H1 (cell line): Measurements from ENCODE around the gene PARK7. TPM values are rescaled to one million over a fixed set of nuclear protein-coding genes. Genes with fewer than 3 reads are reported as not detected.

Experiments used
- CTCF ChIA-PET: fragments of 300-600 bp; sonication (Branson Sonifier 250); formaldehyde crosslinking; loops from one replicate; lab custom pipeline; 2021; ENCODE audit not compliant: partially characterized antibody; lab: Charles Lee
- POLR2A ChIA-PET: fragments of 300-600 bp; sonication (Branson Sonifier 250); formaldehyde crosslinking; loops from one replicate; lab custom pipeline; 2021; ENCODE audit warnings: inconsistent platforms; ENCODE audit not compliant: partially characterized antibody; lab: Charles Lee
- DNase-seq, 2 experiments: peaks; one replicate each; pipeline versions ENCODE4 v3.0.0 to v3.0.0-alpha.2; 2010 to 2022; ENCODE audit warnings: low spot score in 2 of 2, low read depth in 1 of 2, mixed read lengths in 1 of 2
- FAIRE-seq: peaks from 2 replicates; lab custom pipeline; 2011; peaks lifted over from hg19 to GRCh38; lab: Jason Lieb, UNC
- H2AFZ ChIP-seq: 2 replicates; pipeline ENCODE4 v1.8.1; 2012; ENCODE audit warnings: low read length, inconsistent platforms
- H2AK5ac ChIP-seq: 2 replicates; pipeline ENCODE4 v1.6.1; 2013; ENCODE audit warnings: low read depth, low read length
- H2BK120ac ChIP-seq: replicated peaks from 2 replicates; pipeline ENCODE3; 2013; ENCODE audit warnings: low read depth, low read length, inconsistent platforms
- H2BK12ac ChIP-seq: 2 replicates; pipeline ENCODE4 v1.6.1; 2013; ENCODE audit warnings: low read depth, low read length
- H2BK15ac ChIP-seq: 2 replicates; pipeline ENCODE4 v1.6.1; 2013; ENCODE audit warnings: low read length
- H2BK20ac ChIP-seq: 2 replicates; pipeline ENCODE4 v1.6.1; 2013; ENCODE audit warnings: low read length
- H2BK5ac ChIP-seq: 2 replicates; pipeline ENCODE4 v1.6.1; 2013; ENCODE audit warnings: low read depth, low read length
- H3K14ac ChIP-seq: 2 replicates; pipeline ENCODE4 v1.6.1; 2013; ENCODE audit warnings: inconsistent platforms; ENCODE audit not compliant: insufficient read length
- H3K18ac ChIP-seq: 2 replicates; pipeline ENCODE4 v1.6.1; 2013; ENCODE audit warnings: low read length; ENCODE audit errors: extremely low read depth
- H3K23ac ChIP-seq: 2 replicates; pipeline ENCODE4 v1.6.1; 2013; ENCODE audit warnings: inconsistent platforms; ENCODE audit not compliant: insufficient read length
- H3K23me2 ChIP-seq: 2 replicates; pipeline ENCODE4 v1.6.1; 2013; ENCODE audit warnings: low read depth, low read length
- H3K27ac ChIP-seq: 2 replicates; pipeline ENCODE4 v1.6.1; 2011; ENCODE audit warnings: low read depth, low read length, inconsistent platforms
- H3K27me3 ChIP-seq, 4 experiments: replicated peaks in 1 of 4; 1 replicate in 1 of 4; 2 replicates in 3 of 4; pipeline versions ENCODE4 v1.6.1 to v1.8.1; 2011 to 2013; ENCODE audit warnings: low read length in 3 of 4, mild to moderate bottlenecking in 3 of 4, inconsistent platforms in 2 of 4, mixed read lengths in 2 of 4, moderate library complexity in 1 of 4; ENCODE audit not compliant: control insufficient read depth in 3 of 4, insufficient read depth in 3 of 4; ENCODE audit errors: extremely low read depth in 1 of 4
- H3K36me3 ChIP-seq, 4 experiments: 2 replicates each; pipeline versions ENCODE4 v1.6.1 to v1.8.1; 2011 to 2013; ENCODE audit warnings: mild to moderate bottlenecking in 4 of 4, low read length in 3 of 4, moderate library complexity in 2 of 4, control low read depth in 1 of 4, inconsistent platforms in 1 of 4; ENCODE audit not compliant: insufficient read depth in 4 of 4, control insufficient read depth in 2 of 4
- H3K4ac ChIP-seq: replicated peaks from 2 replicates; pipeline ENCODE3; 2013; ENCODE audit warnings: low read length, low read depth, mixed read lengths, inconsistent platforms; ENCODE audit not compliant: insufficient read length
- H3K4me1 ChIP-seq, 4 experiments: replicated peaks in 1 of 4; 1 replicate in 1 of 4; 2 replicates in 3 of 4; pipeline versions ENCODE4 v1.6.1 to v1.8.1; 2011 to 2013; ENCODE audit warnings: low read length in 3 of 4, inconsistent platforms in 2 of 4, mixed read lengths in 1 of 4; ENCODE audit not compliant: insufficient read depth in 4 of 4, control insufficient read depth in 3 of 4
- H3K4me2 ChIP-seq, 2 experiments: 2 replicates each; pipeline versions ENCODE4 v1.6.1 to v1.8.1; 2011 to 2013; ENCODE audit warnings: low read depth in 2 of 2, low read length in 2 of 2, control low read depth in 1 of 2, inconsistent platforms in 1 of 2, mild to moderate bottlenecking in 1 of 2; ENCODE audit not compliant: insufficient read depth in 1 of 2
- H3K4me3 ChIP-seq, 4 experiments: fragments of 200-600, 300-600 bp in 1 of 4; sonication (generic), shearing (Covaris generic), sonication (Bioruptor Twin) in 1 of 4; 2 replicates each; pipeline versions ENCODE4 v1.5.1 to v1.8.1; 2011 to 2016; ENCODE audit warnings: low read length in 4 of 4, low read depth in 3 of 4, control low read depth in 2 of 4, inconsistent platforms in 2 of 4, mild to moderate bottlenecking in 2 of 4, mixed read lengths in 1 of 4, moderate library complexity in 1 of 4; ENCODE audit not compliant: insufficient read depth in 2 of 4; ENCODE audit errors: extremely low read depth in 1 of 4
- H3K56ac ChIP-seq: replicated peaks from 2 replicates; pipeline ENCODE3; 2013; ENCODE audit warnings: low read depth, mild to moderate bottlenecking, mixed read lengths, low read length, inconsistent platforms; ENCODE audit not compliant: insufficient read length
- H3K79me1 ChIP-seq: 2 replicates; pipeline ENCODE4 v1.6.1; 2013; ENCODE audit warnings: low read depth, low read length, control low read depth
- H3K79me2 ChIP-seq, 2 experiments: 2 replicates each; pipeline versions ENCODE4 v1.6.1 to v1.8.1; 2012 to 2013; ENCODE audit warnings: low read length in 2 of 2, mild to moderate bottlenecking in 2 of 2, inconsistent platforms in 1 of 2; ENCODE audit not compliant: insufficient read depth in 2 of 2, control insufficient read depth in 1 of 2
- H3K9ac ChIP-seq, 4 experiments: replicated peaks in 1 of 4; 1 replicate in 1 of 4; 2 replicates in 3 of 4; pipeline versions ENCODE4 v1.6.1 to v1.8.1; 2011 to 2013; ENCODE audit warnings: low read depth in 3 of 4, low read length in 3 of 4, control low read depth in 2 of 4, mild to moderate bottlenecking in 2 of 4, moderate library complexity in 2 of 4, inconsistent platforms in 1 of 4; ENCODE audit errors: extremely low read depth in 1 of 4
- H3K9me3 ChIP-seq, 2 experiments: 2 replicates each; pipeline versions ENCODE4 v1.6.1 to v1.8.1; 2012 to 2013; ENCODE audit warnings: mild to moderate bottlenecking in 2 of 2, moderate library complexity in 2 of 2, control low read depth in 1 of 2, inconsistent platforms in 1 of 2, low read depth in 1 of 2, low read length in 1 of 2, mixed read lengths in 1 of 2; ENCODE audit not compliant: insufficient read depth in 2 of 2
- H4K20me1 ChIP-seq, 2 experiments: replicated peaks in 1 of 2; 2 replicates each; pipeline versions ENCODE3 to v1.8.1; 2011 to 2013; ENCODE audit warnings: inconsistent platforms in 2 of 2, low read length in 2 of 2, mild to moderate bottlenecking in 1 of 2; ENCODE audit not compliant: insufficient read depth in 2 of 2, control insufficient read depth in 1 of 2
- H4K5ac ChIP-seq: 2 replicates; pipeline ENCODE4 v1.6.1; 2013; ENCODE audit warnings: low read length, low read depth, mixed read lengths, inconsistent platforms; ENCODE audit not compliant: insufficient read length
- H4K8ac ChIP-seq: 2 replicates; pipeline ENCODE4 v1.8.0; 2013; ENCODE audit warnings: mild to moderate bottlenecking, moderate library complexity, low read length, inconsistent platforms; ENCODE audit not compliant: insufficient read depth; ENCODE audit errors: extremely low read depth
- H4K91ac ChIP-seq: replicated peaks from 2 replicates; pipeline ENCODE3; 2013; ENCODE audit warnings: low read length, mixed read lengths, inconsistent platforms; ENCODE audit not compliant: insufficient read length
- SP1 ChIP-seq: IDR thresholded peaks from 2 replicates; pipeline ENCODE4 v1.6.1; 2011; ENCODE audit warnings: low read depth, low read length
- WGBS, 2 experiments: shearing (Covaris generic) in 1 of 2; methylation state at CpG; one replicate each; pipeline versions ENCODE4 v1.1.6 to v1.1.7; 2013 to 2015; ENCODE audit warnings: low lambda C conversion rate in 2 of 2, mixed read lengths in 2 of 2, inconsistent platforms in 1 of 2, low coverage in 1 of 2, missing lambda C conversion rate in 1 of 2; ENCODE audit not compliant: insufficient replicate concordance in 2 of 2, insufficient coverage in 1 of 2, insufficient read length in 1 of 2; ENCODE audit errors: extremely low coverage in 1 of 2, missing lambda C conversion rate in 1 of 2; 5-methylcytosine and 5-hydroxymethylcytosine counted together
- polyA plus RNA-seq, 7 experiments: library from polyadenylated mRNA; depleted of rRNA in 3 of 7; stranded (reverse) in 5 of 7; unstranded in 2 of 7; fragments of >200 nt in 5 of 7; fragments of 200-250 nt in 2 of 7; gene quantifications; 1 replicate in 5 of 7; 2 replicates in 1 of 7; 4 replicates in 1 of 7; pipeline versions ENCODE4 v1.2.1 to v1.2.3, GENCODE V29; 2011 to 2013; ENCODE audit warnings: missing spikeins in 2 of 7, mixed read lengths in 2 of 7
- total RNA-seq: library from RNA; stranded (reverse); fragmentation: NEBNext Ultra II Directional; extraction: Animal tissue kit (Norgen Biotek cat#: 25700); gene quantifications from 2 replicates; pipeline ENCODE4 v1.2.1, GENCODE V29; 2021

Gene PARK7
- total and polyA plus RNA-seq, 2 of the 8 experiments (the other 6 are each of a cell fraction or from before 2014, with no cell fraction given), result 206 to 383 TPM

DNA sequence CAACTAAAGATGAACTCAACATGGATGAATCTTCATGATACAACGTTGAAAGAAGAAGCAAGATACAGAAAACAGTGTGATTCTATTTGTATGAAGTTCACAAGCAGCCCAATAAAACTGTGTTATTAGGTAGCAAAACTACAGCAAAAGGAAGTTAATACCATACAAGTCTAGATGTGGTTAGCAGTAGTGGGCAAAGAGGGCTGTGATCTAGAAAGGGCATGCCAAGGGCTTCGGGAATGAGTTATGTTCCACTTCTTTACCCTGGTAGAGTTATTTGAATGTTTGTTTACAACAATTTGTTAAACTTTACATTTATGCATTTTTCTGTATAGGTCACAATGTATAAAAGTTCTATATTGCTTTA lies 30.1 kb upstream of the PARK7 start:
- Histone ChIP-seq H3K4me2 (no peak overlapping the region), H3K56ac (no peak overlapping the region), H4K91ac (no peak overlapping the region), H3K23me2 (no peaks in the 10 kb centered on the region; the same call in 1 of the 2 replicates), H2BK20ac (no peak overlapping the region), H4K8ac (no peak overlapping the region), H2AFZ (no peak overlapping the region), H3K4me1 (no peaks in the 10 kb centered on the region), H2BK12ac (no peak overlapping the region), H3K9ac (no peak overlapping the region), H3K79me1 (no peaks in the 10 kb centered on the region; the same call in 1 of the 2 replicates), H3K27ac (no peak overlapping the region), H3K23ac (no peak overlapping the region), H3K4ac (no peak overlapping the region), H2BK120ac (no peak overlapping the region), H3K27me3 (no peaks in the 10 kb centered on the region), H4K20me1 (no peaks in the 10 kb centered on the region), H3K36me3 (no peaks in the 10 kb centered on the region), H3K14ac (no peak overlapping the region), H2BK15ac (no peak overlapping the region), H4K5ac (no peak overlapping the region), H3K9me3 (no peaks in the 10 kb centered on the region), H3K79me2 (no peaks in the 10 kb centered on the region), H2AK5ac (no peak overlapping the region), H3K18ac (no peak overlapping the region), H3K4me3 (no peak overlapping the region), H2BK5ac (no peak overlapping the region)
- WGBS, 2 experiments, result 78% methylated on average over 2 of the region's 2 CpGs; no CpG with 5 or more reads in 1 of the 2 experiments
- FAIRE-seq (no peak), DNase-seq (no peak)
- POLR2A ChIA-PET, result no interaction called here
- CTCF ChIA-PET, result interaction anchor here (1.2 kb wide), 1 partner anchor 9 kb away, joined by 4 read pairs; the partner anchor contains the start of gene TNFRSF9
- no peak for TF ChIP-seq SP1
